Activated T-helper 2 cell treated with anti-CD3 and anti-CD28 coated beads, Interferon-gamma antibody, Interleukin-2, Interleukin-4, amounts not matched to agents 10 μg/mL and 5 μg/mL and 100 μg/mL, durations not matched to agents 14 hours and 24 hours and 36 hours (primary cell): Measurements from ENCODE around the gene OR51T1. TPM values are rescaled to one million over a fixed set of nuclear protein-coding genes. Genes with fewer than 3 reads are reported as not detected.

Experiments used
- DNase-seq: peaks from one replicate; pipeline ENCODE4 v3.0.0; 2021; ENCODE audit warnings: low spot score
- H3K27ac Mint-ChIP-seq: one replicate; pipeline ENCODE4 v1.8.0; 2021; ENCODE audit warnings: mixed read lengths
- H3K27me3 Mint-ChIP-seq: one replicate; pipeline ENCODE4 v1.8.0; 2021; ENCODE audit warnings: low read depth, mixed read lengths
- H3K36me3 Mint-ChIP-seq: one replicate; pipeline ENCODE4 v1.8.0; 2021; ENCODE audit warnings: low read depth, mixed read lengths
- H3K4me1 Mint-ChIP-seq: one replicate; pipeline ENCODE4 v1.8.0; 2021; ENCODE audit warnings: low read depth, mixed read lengths
- H3K4me3 Mint-ChIP-seq: one replicate; pipeline ENCODE4 v1.8.0; 2021; ENCODE audit warnings: low read depth, mild to moderate bottlenecking, moderate library complexity, mixed read lengths
- H3K9me3 Mint-ChIP-seq: one replicate; pipeline ENCODE4 v1.8.0; 2021; ENCODE audit warnings: mixed read lengths
- intact Hi-C: fragments of 100-400 bp; cut with micrococcal nuclease; formaldehyde crosslinking; loops from one replicate; pipeline ENCODE4 v1.15.1; 2023
- total RNA-seq: library from RNA; stranded (reverse); gene quantifications from 2 replicates; pipeline ENCODE4 v1.2.3, GENCODE V29; 2022

OR51T1 gene
- total RNA-seq, 1 donor from 2014 or later = not detected

DNA sequence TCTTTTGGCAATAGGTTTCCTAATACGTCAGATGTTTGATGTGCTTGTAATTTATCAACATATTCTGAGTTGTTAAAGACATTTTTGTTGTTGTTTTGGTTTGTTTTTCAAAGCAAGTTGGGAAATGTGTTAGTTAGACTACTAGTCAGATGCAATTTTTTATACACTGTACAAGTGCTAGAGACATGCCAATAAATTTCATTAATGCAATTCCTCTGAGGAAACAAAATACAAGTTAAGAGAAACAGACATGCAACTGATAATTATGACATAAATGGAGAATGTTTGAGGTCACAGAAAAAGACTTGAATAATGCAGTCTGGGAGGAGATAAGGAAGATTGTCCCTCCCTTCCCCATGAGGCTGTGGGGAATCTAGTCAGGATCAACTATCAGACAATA, 5.9 kb downstream of the OR51T1 start:
- no peaks in the 10 kb centered on the region for H3K4me1 Mint-ChIP-seq
- no peak overlapping the region for H3K4me3 Mint-ChIP-seq
- intact Hi-C loops = no loop called here
- DNase-seq = no peak
- H3K36me3 Mint-ChIP-seq = no peaks in the 10 kb centered on the region
- no peaks in the 10 kb centered on the region for H3K9me3 Mint-ChIP-seq
- no peak overlapping the region for H3K27ac Mint-ChIP-seq
- H3K27me3 Mint-ChIP-seq = no peaks in the 10 kb centered on the region

GRCh38 chr11:4890279-4890678, 8.6 kb downstream of the OR51T1 start:
- no peak for DNase-seq
- Mint-ChIP-seq H3K4me3 (no peak overlapping the region), H3K27me3 (no peaks in the 10 kb centered on the region), H3K9me3 (no peaks in the 10 kb centered on the region), H3K4me1 (no peaks in the 10 kb centered on the region), H3K36me3 (no peaks in the 10 kb centered on the region), H3K27ac (no peak overlapping the region)
- intact Hi-C loops = no loop called here

DNA sequence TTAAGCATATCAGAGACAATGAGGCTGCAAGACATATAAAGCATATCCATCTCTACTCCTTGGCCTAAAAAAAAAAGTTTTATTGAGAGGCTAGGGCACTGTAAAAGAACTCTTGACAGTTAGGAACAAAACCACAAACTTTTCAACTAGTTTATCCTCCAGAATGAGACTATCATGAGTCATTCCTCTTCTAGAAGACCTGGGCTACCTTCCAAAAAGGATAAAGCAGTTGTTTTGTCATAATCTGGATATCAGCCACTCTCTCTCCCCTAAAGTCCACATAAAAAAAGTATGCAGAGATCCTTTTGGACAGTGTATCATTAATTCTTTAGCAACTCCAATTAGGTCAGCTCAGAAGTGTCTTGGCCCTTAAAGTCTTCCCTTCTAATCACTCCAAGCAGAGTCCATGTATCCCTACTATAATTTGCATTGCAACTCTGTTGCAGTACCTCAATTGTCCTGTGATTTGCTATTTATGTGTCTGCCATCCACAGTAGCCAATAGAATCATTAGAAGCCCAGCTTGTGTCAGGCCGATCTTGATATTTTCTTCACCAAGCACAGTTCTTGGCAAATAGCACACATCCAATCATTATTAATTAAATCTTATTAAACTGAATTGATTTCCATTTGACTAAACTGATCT, 10.4 kb downstream of the OR51T1 start:
- Mint-ChIP-seq H3K9me3 (no peaks in the 10 kb centered on the region), H3K4me3 (no peak overlapping the region), H3K27ac (no peak overlapping the region), H3K27me3 (no peaks in the 10 kb centered on the region), H3K4me1 (no peaks in the 10 kb centered on the region), H3K36me3 (no peaks in the 10 kb centered on the region)
- no peak for DNase-seq
- intact Hi-C loops = no loop called here

- intact Hi-C loops = no loop called here
- Mint-ChIP-seq H3K27ac (no peak within 1 kb of the TSS), H3K9me3 (no peaks in the 10 kb centered on the region), H3K27me3 (no peaks in the 10 kb centered on the region), H3K4me1 (no peaks in the 10 kb centered on the region), H3K4me3 (no peak within 1 kb of the TSS), H3K36me3 (no peaks in the 10 kb centered on the region)
- DNase-seq = no peak
These were observed 21.8 kb downstream of the OR51T1 start, which contains the start of gene OR51A7 for GRCh38 chr11:4903484-4903883. OR51A7 (plus strand) TSS chr11:4903783; CDS start chr11:4907370, 3,587 bp downstream.

DNA sequence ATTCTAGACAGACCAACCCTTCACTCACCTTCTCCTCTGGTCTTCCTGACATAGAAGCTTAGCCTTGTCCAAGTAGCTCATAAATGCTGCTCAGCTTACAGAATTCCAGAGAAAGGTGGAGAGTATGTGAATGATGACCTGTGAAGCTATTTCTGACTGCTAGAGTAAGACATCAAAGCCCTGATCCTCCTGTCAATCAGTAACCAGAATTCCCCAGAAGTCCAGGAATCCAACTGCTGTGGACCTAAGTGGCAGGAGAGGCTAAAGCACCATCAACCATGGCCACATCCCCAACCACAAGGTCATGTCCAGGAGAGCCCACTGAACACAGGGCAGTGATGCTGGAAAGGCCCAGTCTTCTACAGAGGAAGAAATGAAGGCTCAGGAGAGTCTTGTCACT, 34.9 kb downstream of the OR51T1 start:
- Mint-ChIP-seq H3K4me3 (no peak overlapping the region), H3K4me1 (no peaks in the 10 kb centered on the region), H3K27me3 (no peaks in the 10 kb centered on the region), H3K27ac (no peak overlapping the region), H3K9me3 (no peaks in the 10 kb centered on the region), H3K36me3 (no peaks in the 10 kb centered on the region)
- intact Hi-C loops = no loop called here
- DNase-seq = no peak

DNA sequence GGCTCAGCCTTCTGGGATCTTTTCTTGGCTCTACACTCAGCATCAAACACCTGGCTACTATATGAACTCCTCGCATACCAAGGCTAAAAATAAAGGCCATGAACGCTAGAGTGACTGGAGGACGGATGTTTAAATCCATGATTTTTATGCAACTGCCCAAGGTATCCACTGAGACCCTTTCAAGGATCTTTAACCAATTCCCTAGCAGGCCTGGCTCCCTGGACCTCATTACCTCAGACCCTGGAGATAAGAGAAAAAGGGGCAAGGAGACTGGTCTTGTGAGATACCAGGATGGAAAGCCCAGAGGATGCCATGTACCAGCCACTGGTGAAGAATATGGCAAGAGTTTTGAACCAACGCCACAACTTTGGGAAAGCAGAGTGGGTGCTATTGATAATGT, 37.5 kb downstream of the OR51T1 start, which contains the start of gene OR51G2:
Gene OR51G2, minus strand, starts transcription at position 101 of the 400 bp plus-strand sequence. CDS start 3,687 bp downstream, outside the sequence.
- Mint-ChIP-seq H3K27me3 (no peaks in the 10 kb centered on the region), H3K9me3 (no peaks in the 10 kb centered on the region), H3K4me1 (no peaks in the 10 kb centered on the region), H3K4me3 (no peak within 1 kb of the TSS), H3K27ac (no peak within 1 kb of the TSS), H3K36me3 (no peaks in the 10 kb centered on the region)
- intact Hi-C loops = no loop called here
- no peak for DNase-seq

DNA sequence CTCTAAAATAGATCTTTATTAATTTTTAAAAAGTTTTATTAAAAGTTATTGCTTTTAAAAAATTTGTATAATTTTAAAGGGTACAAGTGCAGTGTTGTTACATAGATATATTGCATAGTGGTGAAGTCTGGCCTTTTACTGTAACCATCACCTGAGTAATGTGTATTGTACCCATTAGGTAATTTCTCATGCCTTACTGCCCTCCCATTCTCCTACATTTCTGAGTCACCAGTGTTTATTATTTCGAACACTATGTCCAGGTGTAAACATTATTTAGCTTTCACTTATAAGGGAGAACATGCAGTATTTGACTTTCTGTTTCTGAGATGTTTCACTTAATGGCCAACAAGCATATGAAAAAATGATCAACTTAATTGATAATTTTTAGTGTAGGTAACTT, 40.1 kb downstream of the OR51T1 start:
- intact Hi-C loops = no loop called here

DNA sequence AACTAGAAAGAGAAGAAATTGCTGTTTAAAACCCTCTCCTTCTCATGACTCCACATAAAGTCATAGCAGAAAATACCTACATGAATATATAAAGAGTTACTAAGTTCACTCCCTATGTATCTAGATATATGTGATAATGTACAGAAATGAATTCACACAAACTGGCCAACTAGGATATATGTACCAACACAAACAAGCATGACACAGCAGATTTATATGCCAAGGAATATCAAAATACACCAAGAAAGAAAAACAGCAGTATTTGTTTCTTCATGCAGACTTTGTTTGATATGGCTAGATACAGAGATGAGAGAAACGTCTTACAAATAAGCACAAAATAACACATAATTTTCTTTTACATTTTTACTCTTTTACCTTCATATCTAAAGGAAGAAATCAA, 40.6 kb downstream of the OR51T1 start:
- no peaks in the 10 kb centered on the region for H3K9me3 Mint-ChIP-seq
- H3K27me3 Mint-ChIP-seq = no peaks in the 10 kb centered on the region
- no peak for DNase-seq
- H3K4me3 Mint-ChIP-seq = no peak overlapping the region
- intact Hi-C loops = no loop called here
- H3K36me3 Mint-ChIP-seq = no peaks in the 10 kb centered on the region
- no peak overlapping the region for H3K27ac Mint-ChIP-seq
- H3K4me1 Mint-ChIP-seq = no peaks in the 10 kb centered on the region

More for the DNA sequence above, 40.1 kb downstream of the OR51T1 start:
- Mint-ChIP-seq H3K27me3 (no peaks in the 10 kb centered on the region), H3K27ac (no peak overlapping the region), H3K36me3 (no peaks in the 10 kb centered on the region), H3K4me1 (no peaks in the 10 kb centered on the region), H3K4me3 (no peak overlapping the region), H3K9me3 (no peaks in the 10 kb centered on the region)
- DNase-seq = no peak

- Mint-ChIP-seq H3K4me1 (no peaks in the 10 kb centered on the region), H3K9me3 (no peaks in the 10 kb centered on the region), H3K4me3 (no peak within 1 kb of the TSS), H3K27me3 (no peaks in the 10 kb centered on the region), H3K27ac (no peak within 1 kb of the TSS), H3K36me3 (no peaks in the 10 kb centered on the region)
- no peak for DNase-seq
- intact Hi-C loops = no loop called here
These were observed 42.5 kb downstream of the OR51T1 start, which contains the start of gene OR51G1 for GRCh38 chr11:4924239-4924638. OR51G1 (minus strand) TSS chr11:4924339; CDS start chr11:4924339, 0 bp downstream.

- DNase-seq = no peak
- Mint-ChIP-seq H3K36me3 (no peaks in the 10 kb centered on the region), H3K4me1 (no peaks in the 10 kb centered on the region), H3K27me3 (no peaks in the 10 kb centered on the region), H3K4me3 (no peak overlapping the region), H3K27ac (no peak overlapping the region), H3K9me3 (no peaks in the 10 kb centered on the region)
- intact Hi-C loops = no loop called here
These were observed 44.9 kb downstream of the OR51T1 start for GRCh38 chr11:4926608-4927007.

Other genes starting within 250 kb of the OR51T1 start
- gene OR51D1, start 244.4 kb upstream of the OR51T1 start, total RNA-seq = not detected in 2 replicates
- gene OR51E1, start 237.9 kb upstream of the OR51T1 start, total RNA-seq = not detected in 2 replicates
- gene OR51E2, start 184.0 kb upstream of the OR51T1 start, total RNA-seq = not detected in 2 replicates
- gene MMP26, start 177.1 kb upstream of the OR51T1 start, total RNA-seq = not detected in 2 replicates
- gene OR51F1, start 112.0 kb upstream of the OR51T1 start, total RNA-seq = not detected in 2 replicates
- gene OR52R1, start 77.5 kb upstream of the OR51T1 start, total RNA-seq = not detected in 2 replicates
- gene OR51F2, start 60.6 kb upstream of the OR51T1 start, total RNA-seq = not detected in 2 replicates
- gene OR51S1, start 32.7 kb upstream of the OR51T1 start, total RNA-seq = not detected in 2 replicates
- not detected in 2 replicates for gene OR51A7, start 21.9 kb downstream of the OR51T1 start, total RNA-seq
- gene OR51G2, start 37.5 kb downstream of the OR51T1 start, total RNA-seq = not detected in 2 replicates
- not detected in 2 replicates for gene OR51G1, start 42.4 kb downstream of the OR51T1 start, total RNA-seq
- not detected in 2 replicates for gene OR51A4, start 65.7 kb downstream of the OR51T1 start, total RNA-seq
- not detected in 2 replicates for gene OR51A2, start 73.8 kb downstream of the OR51T1 start, total RNA-seq
- gene OR51L1, start 113.0 kb downstream of the OR51T1 start, total RNA-seq = not detected in 2 replicates
- not detected in 2 replicates for gene OR52J3, start 164.6 kb downstream of the OR51T1 start, total RNA-seq
- gene OR52E2, start 177.7 kb downstream of the OR51T1 start, total RNA-seq = not detected in 2 replicates
- not detected in 2 replicates for gene OR52E1, start 187.7 kb downstream of the OR51T1 start, total RNA-seq